ENCODE measurements around the gene PCARE.

Gene PCARE

GRCh38 chr2:29079887-29080286 lies 5.6 kb upstream of the PCARE start:
- no peak for DNase-seq (ENCODE audit: low read depth, low spot score)
- H3K4me3 ChIP-seq (ENCODE audit: low read depth, low read length) = no peak overlapping the region
- TF ChIP-seq CTCF (IDR thresholded peaks at IDR 0.05; ENCODE audit: low read depth, low read length) = no peak
- in situ Hi-C loops (cut with HindIII; ENCODE audit: low sequenced_read_pairs) = no loop called here

GRCh38 chr2:29075894-29076705 lies 1.8 kb upstream of the PCARE start:
- H3K4me3 ChIP-seq (ENCODE audit: low read depth, low read length) = no peak overlapping the region
- in situ Hi-C loops (cut with HindIII; ENCODE audit: low sequenced_read_pairs) = no loop called here
- TF ChIP-seq CTCF (IDR thresholded peaks at IDR 0.05; ENCODE audit: low read depth, low read length) = no peak
- DNase-seq (ENCODE audit: low read depth, low spot score) = no peak

- no peak overlapping the region for H3K4me3 ChIP-seq (ENCODE audit: low read depth, low read length)
- no peak for TF ChIP-seq CTCF (IDR thresholded peaks at IDR 0.05; ENCODE audit: low read depth, low read length)
- no peak for DNase-seq (ENCODE audit: low read depth, low spot score)
- in situ Hi-C loops (cut with HindIII; ENCODE audit: low sequenced_read_pairs) = no loop called here
Measured at GRCh38 chr2:29073933-29074332, 390 bp downstream of the PCARE start.

- in situ Hi-C loops (cut with HindIII; ENCODE audit: low sequenced_read_pairs) = no loop called here
- H3K4me3 ChIP-seq (ENCODE audit: low read depth, low read length) = no peak overlapping the region
- TF ChIP-seq CTCF (IDR thresholded peaks at IDR 0.05; ENCODE audit: low read depth, low read length) = no peak
- no peak for DNase-seq (ENCODE audit: low read depth, low spot score)
Measured at GRCh38 chr2:29072971-29073725, 1.2 kb downstream of the PCARE start.

GRCh38 chr2:29072251-29072650 lies 2.1 kb downstream of the PCARE start:
- H3K4me3 ChIP-seq (ENCODE audit: low read depth, low read length) = no peak overlapping the region
- DNase-seq (ENCODE audit: low read depth, low spot score) = no peak
- TF ChIP-seq CTCF (IDR thresholded peaks at IDR 0.05; ENCODE audit: low read depth, low read length) = no peak
- in situ Hi-C loops (cut with HindIII; ENCODE audit: low sequenced_read_pairs) = no loop called here

- no peak for DNase-seq (ENCODE audit: low read depth, low spot score)
- in situ Hi-C loops (cut with HindIII; ENCODE audit: low sequenced_read_pairs) = no loop called here
Measured at GRCh38 chr2:29071032-29071975, 3.0 kb downstream of the PCARE start.

More at GRCh38 chr2:29071032-29071975, 3.0 kb downstream of the PCARE start:
- TF ChIP-seq CTCF (IDR thresholded peaks at IDR 0.05; ENCODE audit: low read depth, low read length) = no peak
- no peak overlapping the region for H3K4me3 ChIP-seq (ENCODE audit: low read depth, low read length)
